Right lobe of liver (tissue), 4 donors: ENCODE data around the gene ROR2.

Experiments used
- CTCF ChIP-seq, 4 donors: fragments of 200-600 bp in 3 of 4; fragments of 450-650 bp in 1 of 4; IDR thresholded peaks; one replicate each; pipeline versions ENCODE4 v1.5.1 to v1.8.0; 2016 to 2022; ENCODE audit warnings: antibody characterized with exemption in 4 of 4, mild to moderate bottlenecking in 2 of 4
- POLR2A ChIP-seq: fragments of 450-650 bp; IDR thresholded peaks from one replicate; pipeline ENCODE4 v1.6.1; 2017; ENCODE audit warnings: antibody characterized with exemption, mild to moderate bottlenecking
- donor health status: DM: no; HTN: no; CAD: no.
- donor health status: DM: no; HTN: no; CAD: no.
- donor health status: DM: no; HTN: yes; CAD: no.

- TF ChIP-seq CTCF (IDR thresholded peaks at IDR 0.05) (no peak), POLR2A (no peak)
Measured at GRCh38 chr9:91781116-91781515, 168.9 kb downstream of the ROR2 start.
